Tibial nerve (tissue), 4 donors: Measurements from ENCODE around the gene LEMD2.

ENCODE experiments used
- EP300 ChIP-seq, 2 donors: sonication (generic); formaldehyde crosslinking; IDR thresholded peaks; one replicate each; pipeline ENCODE4 v1.6.1; 2017; ENCODE audit warnings: antibody characterized with exemption in 2 of 2, mild to moderate bottlenecking in 1 of 2
- POLR2A ChIP-seq, 2 donors: fragments of 450-650 bp; IDR thresholded peaks; one replicate each; pipeline ENCODE4 v1.6.1; 2017; ENCODE audit warnings: antibody characterized with exemption in 2 of 2, mild to moderate bottlenecking in 2 of 2, moderate library complexity in 2 of 2
- TF ChIP-seq, protein P1 (sequence below), 5 experiments: fragments of 200-600 bp in 3 of 5; fragments of 450-650 bp in 2 of 5; sonication (generic) in 3 of 5; IDR thresholded peaks; one replicate each; pipeline ENCODE4 v1.5.1; 2016 to 2019; ENCODE audit warnings: antibody characterized with exemption in 5 of 5, mild to moderate bottlenecking in 3 of 5, moderate library complexity in 2 of 5

- TF ChIP-seq POLR2A (IDR thresholded peaks at IDR 0.05) (no peak), EP300 (IDR thresholded peaks at IDR 0.05) (no peak)
- TF ChIP-seq, protein P1, sequence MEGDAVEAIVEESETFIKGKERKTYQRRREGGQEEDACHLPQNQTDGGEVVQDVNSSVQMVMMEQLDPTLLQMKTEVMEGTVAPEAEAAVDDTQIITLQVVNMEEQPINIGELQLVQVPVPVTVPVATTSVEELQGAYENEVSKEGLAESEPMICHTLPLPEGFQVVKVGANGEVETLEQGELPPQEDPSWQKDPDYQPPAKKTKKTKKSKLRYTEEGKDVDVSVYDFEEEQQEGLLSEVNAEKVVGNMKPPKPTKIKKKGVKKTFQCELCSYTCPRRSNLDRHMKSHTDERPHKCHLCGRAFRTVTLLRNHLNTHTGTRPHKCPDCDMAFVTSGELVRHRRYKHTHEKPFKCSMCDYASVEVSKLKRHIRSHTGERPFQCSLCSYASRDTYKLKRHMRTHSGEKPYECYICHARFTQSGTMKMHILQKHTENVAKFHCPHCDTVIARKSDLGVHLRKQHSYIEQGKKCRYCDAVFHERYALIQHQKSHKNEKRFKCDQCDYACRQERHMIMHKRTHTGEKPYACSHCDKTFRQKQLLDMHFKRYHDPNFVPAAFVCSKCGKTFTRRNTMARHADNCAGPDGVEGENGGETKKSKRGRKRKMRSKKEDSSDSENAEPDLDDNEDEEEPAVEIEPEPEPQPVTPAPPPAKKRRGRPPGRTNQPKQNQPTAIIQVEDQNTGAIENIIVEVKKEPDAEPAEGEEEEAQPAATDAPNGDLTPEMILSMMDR (IDR thresholded peaks at IDR 0.05), result no peak
These were observed 40.1 kb upstream of the LEMD2 start for GRCh38 chr6:33828764-33829731.
